ENCODE measurements around the gene OTUD3.

OTUD3 gene

GRCh38 chr1:19850214-19850613 is 32.0 kb upstream of the OTUD3 start:
- H3K4me3 ChIP-seq (replicated peaks; ENCODE audit: insufficient read depth, low read length): no peak overlapping the region

GRCh38 chr1:19852036-19852435 is 30.2 kb upstream of the OTUD3 start:
- H3K27me3 ChIP-seq (ENCODE audit: insufficient read depth, poor library complexity, severe bottlenecking): peaks cover 2% of the 10 kb centered on the region
- no peak for TF ChIP-seq REST (IDR thresholded peaks at IDR 0.05; ENCODE audit: insufficient replicate concordance, low read depth)
- TF ChIP-seq GABPA (IDR thresholded peaks at IDR 0.05; ENCODE audit: low read depth): no peak
- no peak for TF ChIP-seq POLR2AphosphoS5 (IDR thresholded peaks at IDR 0.05; ENCODE audit: low read depth)
- TF ChIP-seq CTCF (IDR thresholded peaks at IDR 0.05; ENCODE audit: insufficient read depth, low read length): no peak
- TF ChIP-seq SPI1 (IDR thresholded peaks at IDR 0.05; ENCODE audit: borderline replicate concordance, low read depth): no peak
- no peak for DNase-seq (ENCODE audit: low read depth in 1 of 2, low spot score in 1 of 2)

More at GRCh38 chr1:19850214-19850613, 32.0 kb upstream of the OTUD3 start:
- Histone ChIP-seq H3K27ac (replicated peaks) (no peak overlapping the region), H3K27me3 (ENCODE audit: insufficient read depth, poor library complexity, severe bottlenecking) (peaks cover 2% of the 10 kb centered on the region)
- DNase-seq (ENCODE audit: low read depth in 1 of 2, low spot score in 1 of 2): no peak
- TF ChIP-seq CTCF (IDR thresholded peaks at IDR 0.05; ENCODE audit: insufficient read depth, low read length): no peak
- TF ChIP-seq POLR2AphosphoS5 (IDR thresholded peaks at IDR 0.05; ENCODE audit: low read depth): no peak
- no peak for TF ChIP-seq SPI1 (IDR thresholded peaks at IDR 0.05; ENCODE audit: borderline replicate concordance, low read depth)
- TF ChIP-seq GABPA (IDR thresholded peaks at IDR 0.05; ENCODE audit: low read depth): no peak
- TF ChIP-seq REST (IDR thresholded peaks at IDR 0.05; ENCODE audit: insufficient replicate concordance, low read depth): no peak

GRCh38 chr1:19854866-19855265 is 27.3 kb upstream of the OTUD3 start:
- TF ChIP-seq CTCF (IDR thresholded peaks at IDR 0.05; ENCODE audit: insufficient read depth, low read length): no peak
- TF ChIP-seq GABPA (IDR thresholded peaks at IDR 0.05; ENCODE audit: low read depth): no peak
- TF ChIP-seq SPI1 (IDR thresholded peaks at IDR 0.05; ENCODE audit: borderline replicate concordance, low read depth): no peak
- no peak for TF ChIP-seq POLR2AphosphoS5 (IDR thresholded peaks at IDR 0.05; ENCODE audit: low read depth)
- no peak for TF ChIP-seq REST (IDR thresholded peaks at IDR 0.05; ENCODE audit: insufficient replicate concordance, low read depth)
- no peak overlapping the region for H3K4me3 ChIP-seq (replicated peaks; ENCODE audit: insufficient read depth, low read length)
- no peak overlapping the region for H3K27ac ChIP-seq (replicated peaks)

More at GRCh38 chr1:19852036-19852435, 30.2 kb upstream of the OTUD3 start:
- H3K27ac ChIP-seq (replicated peaks): no peak overlapping the region
- no peak overlapping the region for H3K4me3 ChIP-seq (replicated peaks; ENCODE audit: insufficient read depth, low read length)

More at GRCh38 chr1:19854866-19855265, 27.3 kb upstream of the OTUD3 start:
- no peaks in the 10 kb centered on the region for H3K27me3 ChIP-seq (ENCODE audit: insufficient read depth, poor library complexity, severe bottlenecking)
- DNase-seq (ENCODE audit: low read depth in 1 of 2, low spot score in 1 of 2): no peak

All from HL-60 (cell line).